Measurements from ENCODE around the gene SPAG9. TPM values are rescaled to one million over a fixed set of nuclear protein-coding genes. Genes with fewer than 3 reads are reported as not detected.

SPAG9 gene
- total RNA-seq, 1 donor from 2014 or later: 116 TPM

GRCh38 chr17:50923611-50924010, 197.1 kb downstream of the SPAG9 start:
- DNase-seq (no peak), ATAC-seq (no peak)
- H3K27me3 ChIP-seq: no peaks in the 10 kb centered on the region
- TF ChIP-seq, protein P1, sequence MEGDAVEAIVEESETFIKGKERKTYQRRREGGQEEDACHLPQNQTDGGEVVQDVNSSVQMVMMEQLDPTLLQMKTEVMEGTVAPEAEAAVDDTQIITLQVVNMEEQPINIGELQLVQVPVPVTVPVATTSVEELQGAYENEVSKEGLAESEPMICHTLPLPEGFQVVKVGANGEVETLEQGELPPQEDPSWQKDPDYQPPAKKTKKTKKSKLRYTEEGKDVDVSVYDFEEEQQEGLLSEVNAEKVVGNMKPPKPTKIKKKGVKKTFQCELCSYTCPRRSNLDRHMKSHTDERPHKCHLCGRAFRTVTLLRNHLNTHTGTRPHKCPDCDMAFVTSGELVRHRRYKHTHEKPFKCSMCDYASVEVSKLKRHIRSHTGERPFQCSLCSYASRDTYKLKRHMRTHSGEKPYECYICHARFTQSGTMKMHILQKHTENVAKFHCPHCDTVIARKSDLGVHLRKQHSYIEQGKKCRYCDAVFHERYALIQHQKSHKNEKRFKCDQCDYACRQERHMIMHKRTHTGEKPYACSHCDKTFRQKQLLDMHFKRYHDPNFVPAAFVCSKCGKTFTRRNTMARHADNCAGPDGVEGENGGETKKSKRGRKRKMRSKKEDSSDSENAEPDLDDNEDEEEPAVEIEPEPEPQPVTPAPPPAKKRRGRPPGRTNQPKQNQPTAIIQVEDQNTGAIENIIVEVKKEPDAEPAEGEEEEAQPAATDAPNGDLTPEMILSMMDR (IDR thresholded peaks at IDR 0.05): no peak
- intact Hi-C loops (cut with DNase I): no loop called here
- H3K4me3 ChIP-seq: no peak overlapping the region
- H3K36me3 ChIP-seq: no peaks in the 10 kb centered on the region
- peaks cover 5% of the 10 kb centered on the region for H3K4me1 ChIP-seq
- no peak overlapping the region for H3K27ac ChIP-seq
- no peaks in the 10 kb centered on the region for H3K9me3 ChIP-seq

GRCh38 chr17:50922721-50923405, 197.8 kb downstream of the SPAG9 start:
- Histone ChIP-seq H3K4me3 (no peak overlapping the region), H3K27me3 (no peaks in the 10 kb centered on the region), H3K4me1 (peaks cover 11% of the 10 kb centered on the region), H3K36me3 (no peaks in the 10 kb centered on the region), H3K9me3 (no peaks in the 10 kb centered on the region), H3K27ac (no peak overlapping the region)
- no peak for ATAC-seq
- no peak for DNase-seq
- intact Hi-C loops (cut with DNase I): no loop called here
- TF ChIP-seq, protein P1 (IDR thresholded peaks at IDR 0.05): no peak

GRCh38 chr17:50922107-50922506, 198.6 kb downstream of the SPAG9 start:
- peaks cover 11% of the 10 kb centered on the region for H3K4me1 ChIP-seq
- no peak overlapping the region for H3K27ac ChIP-seq
- intact Hi-C loops (cut with DNase I): no loop called here
- TF ChIP-seq, protein P1 (IDR thresholded peaks at IDR 0.05): no peak
- H3K27me3 ChIP-seq: no peaks in the 10 kb centered on the region
- H3K4me3 ChIP-seq: no peak overlapping the region
- ATAC-seq (no peak), DNase-seq (no peak)
- no peaks in the 10 kb centered on the region for H3K36me3 ChIP-seq
- no peaks in the 10 kb centered on the region for H3K9me3 ChIP-seq

DNA sequence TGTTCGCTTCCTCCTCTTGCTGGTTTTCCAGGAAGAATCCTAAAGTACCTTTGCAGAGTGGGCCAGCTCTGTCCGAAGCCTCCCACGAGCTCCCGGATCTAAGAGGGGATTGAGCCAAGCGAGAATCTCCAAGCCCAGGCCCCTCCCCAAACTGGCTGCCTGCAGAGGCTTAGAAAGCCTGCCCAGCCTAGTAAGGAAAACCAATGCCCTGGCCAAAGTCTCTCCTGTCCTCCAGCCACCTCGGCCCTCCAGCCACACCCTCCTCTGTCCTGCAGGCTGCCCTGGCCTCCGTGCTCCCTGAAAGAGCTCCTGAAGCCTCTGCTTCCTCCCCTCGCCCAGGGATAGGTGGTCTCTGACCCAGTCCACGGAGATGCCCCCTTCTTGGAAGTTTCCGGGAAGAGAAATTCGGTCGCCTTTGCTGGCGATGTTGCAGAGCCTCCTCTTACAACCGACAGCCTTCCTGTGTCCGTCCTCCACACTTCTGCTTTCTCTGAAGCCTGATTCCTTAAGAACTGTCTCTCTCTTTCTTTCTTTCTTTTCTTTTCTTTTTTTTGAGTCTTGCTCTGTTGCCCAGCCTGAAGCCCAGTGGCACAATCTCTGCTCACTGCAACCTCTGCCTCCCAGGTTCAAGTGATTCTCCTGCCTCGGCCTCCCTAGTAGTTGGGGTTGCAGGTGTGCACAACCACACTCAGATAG, 199.6 kb downstream of the SPAG9 start:
- Histone ChIP-seq H3K4me1 (peaks cover 11% of the 10 kb centered on the region), H3K9me3 (no peaks in the 10 kb centered on the region), H3K36me3 (no peaks in the 10 kb centered on the region), H3K27me3 (no peaks in the 10 kb centered on the region), H3K27ac (no peak overlapping the region), H3K4me3 (no peak overlapping the region)
- intact Hi-C loops (cut with DNase I): no loop called here
- DNase-seq (no peak), ATAC-seq (no peak)
- TF ChIP-seq, protein P1 (IDR thresholded peaks at IDR 0.05): no peak

GRCh38 chr17:50920041-50920410, 200.6 kb downstream of the SPAG9 start:
- TF ChIP-seq, protein P1 (IDR thresholded peaks at IDR 0.05): no peak
- DNase-seq: no peak

More at GRCh38 chr17:50920041-50920410, 200.6 kb downstream of the SPAG9 start:
- Histone ChIP-seq H3K36me3 (no peaks in the 10 kb centered on the region), H3K27me3 (no peaks in the 10 kb centered on the region), H3K9me3 (no peaks in the 10 kb centered on the region), H3K27ac (no peak overlapping the region), H3K4me1 (peaks cover 11% of the 10 kb centered on the region), H3K4me3 (no peak overlapping the region)
- ATAC-seq: no peak
- intact Hi-C loops (cut with DNase I): no loop called here

All from upper lobe of right lung (tissue), 1 donor.